K562 (cell line): ENCODE results near the gene GJD2. TPM values are rescaled to one million over a fixed set of nuclear protein-coding genes. Genes with fewer than 3 reads are reported as not detected.

Experiments used
- ATAC-seq: fragments of 200-7000 bp; cut with Tn5 transposase; 3 replicates; pipeline ENCODE4 v1.9.1; 2020; ENCODE audit warnings: moderate library complexity
- BruUV-seq: library from RNA; stranded (reverse); fragments of 400-500 nt; replicated peaks from 2 replicates; lab custom pipeline; 2021; lab: Mats Ljungman, UMichigan
- CTCF ChIA-PET: fragments of 300-600 bp; formaldehyde crosslinking; extraction: SDS; loops from one replicate; lab custom pipeline; 2021; ENCODE audit warnings: low intra/inter-chr PET ratio; lab: Yijun Ruan, JAX
- POLR2A ChIA-PET: fragments of 300-600, 350-650 bp; sonication (Branson Sonifier 250); formaldehyde crosslinking; extraction: SDS; loops from one replicate; lab custom pipeline; 2021; ENCODE audit warnings: antibody characterized with exemption, inconsistent platforms; lab: Yijun Ruan, JAX
- DNase-seq, 4 experiments: peaks; one replicate each; pipeline versions ENCODE4 v3.0.0 to v3.0.0-alpha.2; 2011 to 2018; ENCODE audit warnings: low spot score in 3 of 4, mixed read lengths in 3 of 4; ENCODE audit errors: extremely low read depth in 1 of 4
- FAIRE-seq: peaks from 2 replicates; lab custom pipeline; 2011; peaks lifted over from hg19 to GRCh38; lab: Jason Lieb, UNC
- H2AFZ ChIP-seq: 2 replicates; pipeline ENCODE4 v1.6.0; 2011; ENCODE audit warnings: low read depth, low read length, control low read depth, inconsistent platforms
- H3K27ac ChIP-seq: fragments of 200-600 bp; 3 replicates; pipeline ENCODE4 v1.8.0; 2011; ENCODE audit warnings: low read depth, mild to moderate bottlenecking, control low read depth, inconsistent platforms, low read length, moderate library complexity, mixed read lengths; ENCODE audit errors: extremely low read depth
- H3K27me3 ChIP-seq, 2 experiments: fragments of 300-600 bp in 1 of 2; 2 replicates in 1 of 2; 3 replicates in 1 of 2; pipeline versions ENCODE4 v1.6.0 to v1.8.0; 2011; ENCODE audit warnings: inconsistent platforms in 2 of 2, low read length in 2 of 2, mild to moderate bottlenecking in 1 of 2, mixed read lengths in 1 of 2, moderate library complexity in 1 of 2; ENCODE audit not compliant: control insufficient read depth in 2 of 2, insufficient read depth in 2 of 2
- H3K36me3 ChIP-seq: fragments of 300-600 bp; 3 replicates; pipeline ENCODE4 v1.8.0; 2011; ENCODE audit warnings: mild to moderate bottlenecking, low read length, inconsistent platforms; ENCODE audit not compliant: control insufficient read depth, insufficient read depth
- H3K4me1 ChIP-seq, 2 experiments: fragments of 200-600 bp in 1 of 2; replicated peaks in 1 of 2; 2 replicates in 1 of 2; 3 replicates in 1 of 2; pipeline versions ENCODE4 v1.5.1 to v1.8.0; 2011; ENCODE audit warnings: inconsistent platforms in 2 of 2, low read length in 2 of 2, mild to moderate bottlenecking in 1 of 2, mixed read lengths in 1 of 2, moderate library complexity in 1 of 2; ENCODE audit not compliant: control insufficient read depth in 2 of 2, insufficient read depth in 2 of 2
- H3K4me2 ChIP-seq: 2 replicates; pipeline ENCODE4 v1.6.1; 2011; ENCODE audit warnings: low read length, control low read depth, inconsistent platforms, mixed read lengths; ENCODE audit not compliant: insufficient read depth
- H3K4me3 ChIP-seq: fragments of 200-600 bp; sonication (generic), shearing (Covaris generic); 2 replicates; pipeline ENCODE4 v1.5.1; 2016; ENCODE audit warnings: control low read depth, inconsistent platforms
- H3K79me2 ChIP-seq: fragments of 200-600 bp; 3 replicates; pipeline ENCODE4 v1.8.0; 2011; ENCODE audit warnings: low read length, inconsistent platforms; ENCODE audit not compliant: control insufficient read depth, insufficient read depth
- H3K9ac ChIP-seq, 2 experiments: 2 replicates each; pipeline versions ENCODE4 v1.6.0 to v1.6.1; 2011; ENCODE audit warnings: low read depth in 2 of 2, low read length in 2 of 2, control low read depth in 1 of 2, inconsistent platforms in 1 of 2, mild to moderate bottlenecking in 1 of 2, mixed read lengths in 1 of 2; ENCODE audit not compliant: insufficient read depth in 1 of 2
- H3K9me1 ChIP-seq: one replicate; pipeline ENCODE4 v1.6.0; 2011; ENCODE audit warnings: inconsistent platforms, mild to moderate bottlenecking, low read length, moderate library complexity; ENCODE audit not compliant: control insufficient read depth, insufficient read depth
- H3K9me3 ChIP-seq: replicated peaks from 2 replicates; pipeline ENCODE4 v1.5.1; 2011; ENCODE audit warnings: low read depth, low read length, inconsistent platforms; ENCODE audit not compliant: control insufficient read depth, insufficient read depth
- H4K20me1 ChIP-seq: replicated peaks from 2 replicates; pipeline ENCODE4 v1.6.1; 2011; ENCODE audit warnings: low read length, inconsistent platforms, mixed read lengths; ENCODE audit not compliant: control insufficient read depth, insufficient read depth
- FOXK2 ChIP-seq, 2 experiments: fragments of 450-650 bp; IDR thresholded peaks in 1 of 2; conservative IDR thresholded peaks in 1 of 2; 2 replicates each; pipeline ENCODE4 v1.6.1; 2016; ENCODE audit warnings: low read depth in 2 of 2, mild to moderate bottlenecking in 1 of 2
- MYBL2 ChIP-seq, 2 experiments: fragments of 450-650 bp in 1 of 2; sonication (generic) in 1 of 2; formaldehyde crosslinking in 1 of 2; IDR thresholded peaks; 2 replicates each; pipeline versions ENCODE4 v1.6.1 to v1.8.1; 2017 to 2022; ENCODE audit warnings: borderline replicate concordance in 1 of 2, inconsistent platforms in 1 of 2, low read depth in 1 of 2, mild to moderate bottlenecking in 1 of 2, missing genetic modification reagents in 1 of 2, moderate library complexity in 1 of 2
- SP2 ChIP-seq: IDR thresholded peaks from 2 replicates; pipeline ENCODE4 v1.6.1; 2011; ENCODE audit warnings: mild to moderate bottlenecking, low read depth, low read length, moderate library complexity; ENCODE audit not compliant: poor library complexity, severe bottlenecking; ENCODE audit errors: extremely low read depth
- SPI1 ChIP-seq: IDR thresholded peaks from 2 replicates; pipeline ENCODE4 v1.6.1; 2011; ENCODE audit warnings: low read depth, low read length, control low read depth, borderline replicate concordance
- WGBS: fragments of 100-300 bp; shearing (Covaris generic); methylation state at CpG from one replicate; pipeline ENCODE4 v1.1.6; 2016; ENCODE audit warnings: low coverage, mixed read lengths; ENCODE audit not compliant: insufficient coverage; ENCODE audit errors: missing lambda C conversion rate; 5-methylcytosine and 5-hydroxymethylcytosine counted together
- in situ Hi-C: fragments of 300-500 bp; cut with MboI; formaldehyde crosslinking; loops from 4 replicates; pipeline ENCODE4 v1.15.0; 2018; ENCODE audit warnings: inconsistent platforms, mixed read lengths
- intact Hi-C: fragments of 100-400 bp; cut with micrococcal nuclease; formaldehyde crosslinking; loops from 2 replicates; pipeline ENCODE4 v1.14.2; 2022
- polyA plus RNA-seq, 8 experiments: library from polyadenylated mRNA; depleted of rRNA in 4 of 8; stranded (reverse) in 5 of 8; unstranded in 3 of 8; fragments of >200 nt; fragmentation: Nextera tagmentation in 2 of 8; fragmentation: Illumina TruSeq in 1 of 8; extraction: Ambion mirVana in 2 of 8; extraction: Trizol in 1 of 8; gene quantifications; 2 replicates each; pipeline versions ENCODE4 v1.2.1 to v1.2.3, GENCODE V29; 2011 to 2014; ENCODE audit warnings: inconsistent platforms in 1 of 8, missing spikeins in 1 of 8
- total RNA-seq, 7 experiments: library from RNA; depleted of rRNA in 6 of 7; stranded (reverse); fragments of >200 nt in 6 of 7; fragmentation: Illumina TruSeq in 2 of 7; extraction: Trizol in 2 of 7; gene quantifications; 2 replicates each; pipeline versions ENCODE4 v1.2.1 to v1.2.3, GENCODE V29; 2011 to 2021; ENCODE audit warnings: low replicate concordance in 1 of 7
- TF ChIP-seq, protein P1 (sequence below): fragments of 250-450 bp; sonication (Bioruptor Pico); IDR thresholded peaks from 2 replicates; pipeline ENCODE4 v1.8.0; 2022; ENCODE audit warnings: inconsistent platforms
- TF ChIP-seq, protein P2 (sequence below), 2 experiments: fragments of 200-800 bp in 1 of 2; sonication (Bioruptor generic) in 1 of 2; sonication (generic) in 1 of 2; formaldehyde crosslinking in 1 of 2; IDR thresholded peaks in 1 of 2; conservative IDR thresholded peaks in 1 of 2; 2 replicates each; pipeline versions ENCODE4 v1.5.0 to v1.6.1; 2016 to 2020; ENCODE audit warnings: missing compliant biosample characterization in 1 of 2, missing genetic modification characterization in 1 of 2, missing genetic modification reagents in 1 of 2
- TF ChIP-seq, protein P3 (sequence below): fragments of 250-450 bp; sonication (Bioruptor Pico); IDR thresholded peaks from 2 replicates; pipeline ENCODE4 v1.4.0; 2020; ENCODE audit warnings: mild to moderate bottlenecking, moderate library complexity

Gene GJD2
- total and polyA plus RNA-seq, 9 of the 15 experiments (the other 6 are each of a cell fraction or from before 2014, with no cell fraction given), result not detected

DNA sequence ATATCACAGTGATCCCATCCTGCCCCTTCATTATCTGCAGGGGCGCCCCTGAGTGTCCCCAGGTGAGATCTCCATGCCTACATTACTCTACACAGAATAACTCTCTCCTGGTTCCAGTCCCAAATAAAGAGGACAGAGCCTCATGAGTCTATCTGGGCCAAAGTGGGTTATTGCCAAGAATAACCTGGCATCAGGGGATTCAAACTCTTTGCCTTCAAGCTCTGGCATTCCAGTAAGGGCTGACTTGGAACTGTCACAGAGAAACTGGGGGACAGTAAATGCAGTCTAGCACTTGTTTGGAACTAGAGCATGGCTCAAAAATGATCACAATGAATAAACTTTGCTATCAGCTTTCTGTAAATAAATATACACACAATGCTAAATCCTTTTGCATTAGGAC lies 30.3 kb downstream of the GJD2 start (continued):
- TF ChIP-seq SP2, result no peak
- TF ChIP-seq, all 486 proteins: peak for 0

DNA sequence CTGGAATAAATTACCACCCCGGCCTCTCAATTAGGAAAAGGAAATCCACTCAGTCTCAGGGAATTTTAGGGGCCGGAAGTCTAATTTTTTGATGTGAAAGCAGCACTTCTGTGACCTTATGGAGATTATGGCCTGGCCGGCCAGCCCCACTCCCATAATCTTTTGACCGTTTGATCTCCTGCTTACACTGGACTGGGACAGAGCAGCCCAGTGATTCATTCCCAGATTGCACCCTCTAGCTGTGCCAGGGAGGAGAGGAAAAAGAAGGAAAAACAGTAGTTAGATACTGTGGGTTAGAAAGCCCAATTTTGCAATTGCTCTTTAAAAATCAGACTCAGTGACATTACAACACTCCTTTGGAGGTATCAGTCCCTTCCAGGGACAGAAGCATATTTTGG lies 32.4 kb downstream of the GJD2 start:
- H3K9me1 ChIP-seq, result no peaks in the 10 kb centered on the region
- ATAC-seq (no peak), DNase-seq (no peak), FAIRE-seq (no peak)
- H3K9me3 ChIP-seq, result no peaks in the 10 kb centered on the region
- CTCF ChIA-PET, result no interaction called here
- no peaks in the 10 kb centered on the region for H3K36me3 ChIP-seq
- no peak overlapping the region for H3K4me2 ChIP-seq
- BruUV-seq, result no TSS peak
- H4K20me1 ChIP-seq, result no peaks in the 10 kb centered on the region
- no peak overlapping the region for H3K9ac ChIP-seq
- no peak overlapping the region for H3K4me3 ChIP-seq
- peaks cover 0 to 4% of the 10 kb centered on the region in 2 experiments; a peak in 2 of 5 replicates for H3K4me1 ChIP-seq
- TF ChIP-seq SPI1, result no peak
- TF ChIP-seq, protein P1, sequence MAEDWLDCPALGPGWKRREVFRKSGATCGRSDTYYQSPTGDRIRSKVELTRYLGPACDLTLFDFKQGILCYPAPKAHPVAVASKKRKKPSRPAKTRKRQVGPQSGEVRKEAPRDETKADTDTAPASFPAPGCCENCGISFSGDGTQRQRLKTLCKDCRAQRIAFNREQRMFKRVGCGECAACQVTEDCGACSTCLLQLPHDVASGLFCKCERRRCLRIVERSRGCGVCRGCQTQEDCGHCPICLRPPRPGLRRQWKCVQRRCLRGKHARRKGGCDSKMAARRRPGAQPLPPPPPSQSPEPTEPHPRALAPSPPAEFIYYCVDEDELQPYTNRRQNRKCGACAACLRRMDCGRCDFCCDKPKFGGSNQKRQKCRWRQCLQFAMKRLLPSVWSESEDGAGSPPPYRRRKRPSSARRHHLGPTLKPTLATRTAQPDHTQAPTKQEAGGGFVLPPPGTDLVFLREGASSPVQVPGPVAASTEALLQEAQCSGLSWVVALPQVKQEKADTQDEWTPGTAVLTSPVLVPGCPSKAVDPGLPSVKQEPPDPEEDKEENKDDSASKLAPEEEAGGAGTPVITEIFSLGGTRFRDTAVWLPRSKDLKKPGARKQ, result no peak
- TF ChIP-seq MYBL2 (IDR thresholded peaks at IDR 0.05; ENCODE audit: low read depth), result no peak
- no peak for TF ChIP-seq MYBL2 (CRISPR knock-in tag; IDR thresholded peaks at IDR 0.05; ENCODE audit: borderline replicate concordance)
- TF ChIP-seq, protein P2, sequence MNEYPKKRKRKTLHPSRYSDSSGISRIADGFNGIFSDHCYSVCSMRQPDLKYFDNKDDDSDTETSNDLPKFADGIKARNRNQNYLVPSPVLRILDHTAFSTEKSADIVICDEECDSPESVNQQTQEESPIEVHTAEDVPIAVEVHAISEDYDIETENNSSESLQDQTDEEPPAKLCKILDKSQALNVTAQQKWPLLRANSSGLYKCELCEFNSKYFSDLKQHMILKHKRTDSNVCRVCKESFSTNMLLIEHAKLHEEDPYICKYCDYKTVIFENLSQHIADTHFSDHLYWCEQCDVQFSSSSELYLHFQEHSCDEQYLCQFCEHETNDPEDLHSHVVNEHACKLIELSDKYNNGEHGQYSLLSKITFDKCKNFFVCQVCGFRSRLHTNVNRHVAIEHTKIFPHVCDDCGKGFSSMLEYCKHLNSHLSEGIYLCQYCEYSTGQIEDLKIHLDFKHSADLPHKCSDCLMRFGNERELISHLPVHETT (CRISPR knock-in tag; conservative IDR thresholded peaks at IDR 0.05 in 1 of 2, IDR thresholded peaks at IDR 0.05 in 1 of 2), result no peak
- TF ChIP-seq FOXK2 (conservative IDR thresholded peaks at IDR 0.05 in 1 of 2, IDR thresholded peaks at IDR 0.05 in 1 of 2; ENCODE audit: low read depth in 2 of 2), result no peak
- TF ChIP-seq, protein P3, sequence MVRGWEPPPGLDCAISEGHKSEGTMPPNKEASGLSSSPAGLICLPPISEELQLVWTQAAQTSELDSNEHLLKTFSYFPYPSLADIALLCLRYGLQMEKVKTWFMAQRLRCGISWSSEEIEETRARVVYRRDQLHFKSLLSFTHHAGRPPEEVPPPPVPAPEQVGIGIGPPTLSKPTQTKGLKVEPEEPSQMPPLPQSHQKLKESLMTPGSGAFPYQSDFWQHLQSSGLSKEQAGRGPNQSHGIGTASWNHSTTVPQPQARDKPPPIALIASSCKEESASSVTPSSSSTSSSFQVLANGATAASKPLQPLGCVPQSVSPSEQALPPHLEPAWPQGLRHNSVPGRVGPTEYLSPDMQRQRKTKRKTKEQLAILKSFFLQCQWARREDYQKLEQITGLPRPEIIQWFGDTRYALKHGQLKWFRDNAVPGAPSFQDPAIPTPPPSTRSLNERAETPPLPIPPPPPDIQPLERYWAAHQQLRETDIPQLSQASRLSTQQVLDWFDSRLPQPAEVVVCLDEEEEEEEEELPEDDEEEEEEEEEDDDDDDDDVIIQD (CRISPR knock-in tag), result no peak
- H3K27me3 ChIP-seq, result no peaks in the 10 kb centered on the region
- POLR2A ChIA-PET, result no interaction called here
- no peak overlapping the region for H2AFZ ChIP-seq
- H3K27ac ChIP-seq, result no peak overlapping the region
- intact Hi-C loops, result no loop called here
- WGBS, result 49% methylated on average over 4 of the region's 4 CpGs
- H3K79me2 ChIP-seq, result no peaks in the 10 kb centered on the region
- in situ Hi-C loops, result no loop called here
